Mucosa of rectum (tissue), 2 donors: ENCODE measurements around the gene TUBB4A.

Source experiments
- H3K27ac ChIP-seq, 2 donors: one replicate each; pipeline ENCODE4 v1.7.0; 2013; ENCODE audit warnings: inconsistent platforms in 2 of 2, low read depth in 2 of 2, low read length in 2 of 2
- H3K27me3 ChIP-seq, 2 donors: one replicate each; pipeline ENCODE4 v1.7.0; 2013; ENCODE audit warnings: low read length in 2 of 2; ENCODE audit not compliant: control insufficient read depth in 2 of 2, insufficient read depth in 2 of 2
- H3K36me3 ChIP-seq, 2 donors: one replicate each; pipeline ENCODE4 v1.7.0; 2013; ENCODE audit warnings: low read length in 2 of 2; ENCODE audit not compliant: control insufficient read depth in 2 of 2, insufficient read depth in 2 of 2
- H3K4me1 ChIP-seq, 2 donors: one replicate each; pipeline ENCODE4 v1.7.0; 2013; ENCODE audit warnings: low read length in 2 of 2, mild to moderate bottlenecking in 1 of 2; ENCODE audit not compliant: control insufficient read depth in 2 of 2, insufficient read depth in 2 of 2
- H3K4me3 ChIP-seq, 2 donors: one replicate each; pipeline ENCODE4 v1.7.0; 2013; ENCODE audit warnings: low read length in 2 of 2
- H3K9ac ChIP-seq, 2 donors: one replicate each; pipeline ENCODE4 v1.7.0; 2013; ENCODE audit warnings: low read length in 2 of 2, low read depth in 1 of 2, mild to moderate bottlenecking in 1 of 2
- H3K9me3 ChIP-seq, 2 donors: one replicate each; pipeline ENCODE4 v1.7.0; 2013; ENCODE audit warnings: low read length in 2 of 2; ENCODE audit not compliant: control insufficient read depth in 2 of 2
- donor health status: healthy.
- donor health status: Normal muscosa, but diverticular disease.

The TUBB4A gene

GRCh38 chr19:6457958-6458694 lies 44.0 kb downstream of the TUBB4A start:
- Histone ChIP-seq H3K4me1 (peaks cover 18 to 27% of the 10 kb centered on the region in 2 donors), H3K27me3 (no peaks in the 10 kb centered on the region), H3K9me3 (peaks cover 0 to 3% of the 10 kb centered on the region in 2 donors), H3K27ac (peak overlapping the region in 1 of 2 donors; percentile 92), H3K36me3 (peaks cover 17 to 26% of the 10 kb centered on the region in 2 donors), H3K9ac (peak overlapping the region in 1 of 2 donors; percentile 63), H3K4me3 (peak overlapping the region; percentile 75 to 94)

DNA sequence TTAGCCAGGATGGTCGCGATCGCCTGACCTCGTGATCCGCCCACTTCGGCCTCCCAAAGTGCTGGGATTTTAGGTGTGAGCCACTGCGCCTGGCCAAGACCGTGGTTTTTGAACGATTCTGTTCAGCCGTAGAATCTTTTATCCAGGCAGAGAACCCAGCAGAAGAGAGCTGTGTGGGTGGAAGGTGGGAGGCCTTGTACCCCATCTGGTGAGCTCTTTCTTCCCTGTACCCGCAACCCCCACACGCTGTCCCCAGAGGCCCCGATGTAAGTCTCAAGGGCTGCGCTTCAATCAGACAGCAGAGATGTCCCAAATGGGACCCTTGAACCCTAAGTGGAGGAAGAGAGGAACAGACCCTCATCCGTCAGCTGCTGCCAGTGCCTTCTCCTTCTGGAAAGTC lies 46.2 kb downstream of the TUBB4A start:
- Histone ChIP-seq H3K9ac (no peak overlapping the region), H3K27me3 (no peaks in the 10 kb centered on the region), H3K4me3 (no peak overlapping the region), H3K27ac (no peak overlapping the region), H3K4me1 (peaks cover 9 to 17% of the 10 kb centered on the region in 2 donors), H3K9me3 (peaks cover 0 to 3% of the 10 kb centered on the region in 2 donors), H3K36me3 (peaks cover 17 to 33% of the 10 kb centered on the region in 2 donors)

DNA sequence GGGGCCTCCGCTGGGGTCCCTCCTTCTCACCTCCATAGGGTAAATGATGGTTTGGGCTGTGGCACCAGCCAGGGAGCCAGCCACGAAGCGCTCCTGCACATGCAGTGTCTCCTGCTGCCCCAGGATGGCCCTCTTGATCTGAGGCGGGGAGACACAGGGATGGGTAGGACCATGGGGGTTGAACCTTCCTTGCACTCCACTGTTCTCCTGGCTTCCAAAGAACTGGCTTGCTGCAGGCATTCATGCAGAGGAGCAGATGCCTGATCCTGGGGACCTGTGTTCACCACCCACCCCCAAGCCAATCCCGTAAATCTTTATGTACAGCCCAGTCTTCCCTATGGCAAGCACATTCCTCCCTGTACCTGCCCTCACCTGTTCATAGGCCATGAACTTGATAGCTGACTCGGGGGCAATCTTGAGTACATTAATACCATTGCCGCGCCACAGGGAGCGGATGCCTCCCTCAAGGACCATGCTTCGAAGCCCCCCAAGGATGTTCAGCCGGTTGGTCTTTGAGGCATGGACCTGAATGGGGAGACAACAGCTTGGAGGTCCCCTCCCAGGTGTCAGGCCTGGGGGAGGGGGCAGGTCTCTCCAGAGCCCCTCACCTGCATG lies 48.1 kb downstream of the TUBB4A start:
- Histone ChIP-seq H3K27ac (no peak overlapping the region), H3K9me3 (peaks cover 0 to 3% of the 10 kb centered on the region in 2 donors), H3K9ac (no peak overlapping the region), H3K27me3 (no peaks in the 10 kb centered on the region), H3K4me1 (peaks cover 5 to 10% of the 10 kb centered on the region in 2 donors), H3K36me3 (peaks cover 22 to 33% of the 10 kb centered on the region in 2 donors), H3K4me3 (no peak overlapping the region)

GRCh38 chr19:6452899-6453298 lies 49.2 kb downstream of the TUBB4A start:
- H3K27ac ChIP-seq = no peak overlapping the region
- H3K4me3 ChIP-seq = no peak overlapping the region
- no peaks in the 10 kb centered on the region for H3K27me3 ChIP-seq
- H3K9me3 ChIP-seq = peaks cover 0 to 3% of the 10 kb centered on the region in 2 donors
- H3K36me3 ChIP-seq = peaks cover 22 to 33% of the 10 kb centered on the region in 2 donors
- no peak overlapping the region for H3K9ac ChIP-seq
- H3K4me1 ChIP-seq = no peaks in the 10 kb centered on the region

DNA sequence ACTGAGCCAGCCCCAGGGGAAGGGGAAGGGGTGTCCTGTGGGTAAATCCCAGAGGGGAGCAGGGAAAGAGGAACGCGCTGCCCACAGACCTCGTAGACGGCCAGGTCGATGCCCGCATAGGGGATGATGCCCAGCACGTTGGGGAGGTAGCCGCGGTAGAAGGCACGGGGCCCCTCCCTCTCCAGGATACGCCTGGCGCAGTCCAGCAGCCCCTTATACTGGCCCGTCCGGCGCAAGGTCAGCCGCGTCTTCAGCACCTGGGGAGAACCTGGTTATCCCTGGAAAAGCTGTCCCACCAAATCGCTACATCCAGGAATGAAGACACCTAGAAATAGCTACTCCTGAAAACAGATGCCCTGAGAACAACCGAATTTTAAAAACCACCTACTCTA lies 49.9 kb downstream of the TUBB4A start:
- Histone ChIP-seq H3K9ac (no peak overlapping the region), H3K27me3 (no peaks in the 10 kb centered on the region), H3K36me3 (peaks cover 22 to 27% of the 10 kb centered on the region in 2 donors), H3K9me3 (peaks cover 0 to 3% of the 10 kb centered on the region in 2 donors), H3K4me3 (no peak overlapping the region), H3K27ac (no peak overlapping the region), H3K4me1 (no peaks in the 10 kb centered on the region)

- Histone ChIP-seq H3K36me3 (peaks cover 22 to 24% of the 10 kb centered on the region in 2 donors), H3K4me3 (no peak overlapping the region), H3K4me1 (no peaks in the 10 kb centered on the region), H3K27me3 (no peaks in the 10 kb centered on the region), H3K9me3 (peaks cover 0 to 3% of the 10 kb centered on the region in 2 donors), H3K27ac (no peak overlapping the region), H3K9ac (no peak overlapping the region)
These were observed 50.4 kb downstream of the TUBB4A start for GRCh38 chr19:6451583-6452222.

- Histone ChIP-seq H3K4me3 (no peak overlapping the region), H3K4me1 (no peaks in the 10 kb centered on the region), H3K27ac (no peak overlapping the region), H3K9me3 (peaks cover 0 to 3% of the 10 kb centered on the region in 2 donors), H3K9ac (no peak overlapping the region), H3K36me3 (peaks cover 19 to 21% of the 10 kb centered on the region in 2 donors), H3K27me3 (no peaks in the 10 kb centered on the region)
These were observed 51.9 kb downstream of the TUBB4A start for GRCh38 chr19:6450166-6450565.

DNA sequence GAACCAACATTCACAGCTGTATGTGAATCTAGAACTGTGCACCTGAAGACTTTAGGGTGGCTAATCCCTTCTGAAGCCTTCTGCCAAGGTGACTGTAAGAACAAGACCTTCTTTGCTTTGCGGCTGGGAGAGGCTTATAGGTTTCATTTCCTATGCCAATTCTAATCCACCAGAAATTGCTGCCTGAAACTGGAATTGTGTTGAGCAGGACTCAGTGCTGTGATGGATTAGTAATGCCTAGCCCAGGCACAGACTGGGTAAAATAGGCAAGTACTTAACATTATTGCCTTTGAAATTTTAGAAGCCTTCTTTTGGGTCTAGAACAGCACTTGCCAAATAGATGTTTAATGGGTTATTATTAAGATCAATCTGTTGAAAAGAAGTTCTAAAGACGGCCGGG lies 54.1 kb downstream of the TUBB4A start:
- Histone ChIP-seq H3K27me3 (no peaks in the 10 kb centered on the region), H3K9ac (no peak overlapping the region), H3K27ac (no peak overlapping the region), H3K36me3 (peaks cover 5 to 9% of the 10 kb centered on the region in 2 donors), H3K4me3 (no peak overlapping the region), H3K4me1 (no peaks in the 10 kb centered on the region), H3K9me3 (no peaks in the 10 kb centered on the region)

DNA sequence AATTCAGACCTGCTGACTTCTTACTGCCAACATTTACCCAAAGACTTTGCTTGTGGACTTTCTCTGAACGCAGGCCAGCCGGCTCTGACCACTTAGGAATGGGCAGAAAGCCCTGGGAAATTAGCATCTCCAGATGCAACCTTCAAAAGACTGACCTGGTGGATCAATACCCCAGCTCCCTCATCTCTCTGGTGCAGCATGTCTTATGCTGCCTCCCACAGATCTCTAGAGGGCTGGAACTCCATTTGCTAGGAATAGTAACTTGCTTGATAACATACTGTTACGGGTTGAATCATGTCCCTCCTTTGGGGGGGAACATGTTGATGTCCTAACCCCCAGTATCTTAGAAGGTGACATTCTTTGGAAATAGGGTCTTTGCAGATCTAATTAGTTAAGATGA lies 55.7 kb downstream of the TUBB4A start:
- Histone ChIP-seq H3K36me3 (peaks cover 4 to 5% of the 10 kb centered on the region in 2 donors), H3K27me3 (no peaks in the 10 kb centered on the region), H3K27ac (no peak overlapping the region), H3K4me3 (no peak overlapping the region), H3K9ac (no peak overlapping the region), H3K9me3 (no peaks in the 10 kb centered on the region), H3K4me1 (no peaks in the 10 kb centered on the region)
